Tibial artery (tissue), 4 donors: Measurements from ENCODE around the gene AKR7A2.
"Not testable (repeated sequence)": the region's sequence is repeated elsewhere in the genome, so short reads cannot be mapped to it uniquely, and the experiment has no call there.

Experiments used
- DNase-seq, 2 donors: peaks; one replicate each; pipeline ENCODE4 v3.0.0-alpha.2; 2019
- H3K27ac ChIP-seq, 2 donors: fragments of 200-600 bp; sonication (generic) in 1 of 2; 1 replicate in 1 of 2; 2 replicates in 1 of 2; pipeline ENCODE4 v1.5.1; 2018 to 2019; ENCODE audit warnings: mild to moderate bottlenecking in 1 of 2
- H3K27me3 ChIP-seq, 2 donors: fragments of 200-600 bp; sonication (generic) in 1 of 2; one replicate each; pipeline versions ENCODE4 v1.5.1 to v1.6.0; 2016 to 2019
- H3K36me3 ChIP-seq, 3 donors: fragments of 200-600 bp; sonication (generic) in 2 of 3; one replicate each; pipeline ENCODE4 v1.5.1; 2016 to 2019; ENCODE audit warnings: mild to moderate bottlenecking in 2 of 3
- H3K4me1 ChIP-seq, 4 donors: fragments of 200-600 bp; sonication (generic) in 2 of 4; 1 replicate in 3 of 4; 2 replicates in 1 of 4; pipeline ENCODE4 v1.5.1; 2016 to 2019
- H3K4me3 ChIP-seq, 2 donors: fragments of 200-600 bp; sonication (generic) in 1 of 2; 1 replicate in 1 of 2; 2 replicates in 1 of 2; pipeline ENCODE4 v1.5.1; 2018 to 2019; ENCODE audit warnings: mild to moderate bottlenecking in 2 of 2
- H3K9me3 ChIP-seq, 3 donors: fragments of 200-600 bp; sonication (generic) in 1 of 3; one replicate each; pipeline ENCODE4 v1.5.1; 2016 to 2019
- CTCF ChIP-seq, 2 experiments: fragments of 200-600 bp in 1 of 2; fragments of 450-650 bp in 1 of 2; IDR thresholded peaks; one replicate each; pipeline ENCODE4 v1.5.1; 2017 to 2019; ENCODE audit warnings: antibody characterized with exemption in 2 of 2, mild to moderate bottlenecking in 1 of 2, moderate library complexity in 1 of 2
- intact Hi-C: fragments of 100-400 bp; cut with DNase I; formaldehyde crosslinking; loops from one replicate; pipeline ENCODE4 v1.15.0; 2023; ENCODE audit warnings: low total_unique reads

The AKR7A2 gene

GRCh38 chr1:19284881-19285280, 27.1 kb downstream of the AKR7A2 start:
- peaks cover 0 to 14% (median 5%) of the 10 kb centered on the region in 4 donors for H3K4me1 ChIP-seq
- no peak overlapping the region for H3K27ac ChIP-seq
- intact Hi-C loops, result no loop called here
- no peak overlapping the region for H3K4me3 ChIP-seq
- TF ChIP-seq CTCF (IDR thresholded peaks at IDR 0.05), result no peak
- DNase-seq, result no peak
- no peaks in the 10 kb centered on the region for H3K9me3 ChIP-seq
- H3K27me3 ChIP-seq, result no peaks in the 10 kb centered on the region
- peaks cover 0 to 12% (median 0%) of the 10 kb centered on the region in 3 donors for H3K36me3 ChIP-seq

DNA sequence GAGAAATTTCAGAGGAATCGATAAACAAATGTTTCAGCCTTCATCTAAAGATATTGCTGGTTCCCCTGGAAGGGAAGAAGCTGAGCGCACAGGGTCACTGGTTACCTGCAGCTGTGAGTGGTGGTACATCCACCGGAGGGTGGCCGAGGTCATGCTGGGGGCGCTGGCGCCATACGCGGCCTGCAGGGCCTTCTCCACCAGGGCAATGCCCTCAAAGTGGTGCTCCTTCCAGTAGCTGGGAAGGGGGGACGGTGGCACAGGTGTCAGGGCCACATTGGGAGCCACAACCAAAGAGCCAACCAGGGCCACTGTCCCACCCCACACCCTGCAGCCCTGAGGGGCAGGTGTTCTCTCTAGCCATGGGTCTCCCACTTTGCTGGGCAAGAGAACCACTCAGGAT, 28.1 kb downstream of the AKR7A2 start:
- Histone ChIP-seq H3K36me3 (peaks cover 0 to 12% (median 0%) of the 10 kb centered on the region in 3 donors), H3K9me3 (no peaks in the 10 kb centered on the region), H3K4me1 (peaks cover 0 to 8% (median 3%) of the 10 kb centered on the region in 4 donors), H3K27me3 (no peaks in the 10 kb centered on the region), H3K27ac (no peak overlapping the region), H3K4me3 (no peak overlapping the region)
- no peak for TF ChIP-seq CTCF (IDR thresholded peaks at IDR 0.05)
- no peak for DNase-seq
- intact Hi-C loops, result no loop called here

DNA sequence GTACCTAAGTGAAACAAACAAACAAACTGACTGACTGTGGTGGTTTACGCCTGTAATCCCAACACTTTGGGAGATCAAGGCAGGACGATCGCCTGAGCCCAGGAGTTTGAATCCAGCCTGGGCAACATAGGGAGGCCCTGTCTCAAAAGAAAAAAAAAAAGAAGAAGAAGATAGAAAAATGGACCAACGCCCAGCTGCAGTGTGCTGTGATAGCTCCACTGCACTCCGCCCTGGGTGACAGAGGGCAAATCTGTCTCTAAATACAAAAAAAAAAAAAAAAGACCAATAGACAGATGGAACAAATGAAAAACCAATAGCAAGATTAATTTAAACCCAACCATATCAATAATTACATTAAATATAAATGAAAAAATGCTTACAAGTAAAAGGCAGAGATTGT, 37.3 kb downstream of the AKR7A2 start:
- no peak for DNase-seq
- Histone ChIP-seq H3K4me3 (no peak overlapping the region), H3K9me3 (peaks cover 0 to 10% (median 5%) of the 10 kb centered on the region in 3 donors), H3K27me3 (peaks cover 0 to 10% of the 10 kb centered on the region in 2 donors), H3K4me1 (peaks cover 0 to 5% (median 2%) of the 10 kb centered on the region in 4 donors), H3K27ac (no peak overlapping the region), H3K36me3 (peaks cover 0 to 4% (median 0%) of the 10 kb centered on the region in 3 donors)
- intact Hi-C loops, result no loop called here
- no peak for TF ChIP-seq CTCF (IDR thresholded peaks at IDR 0.05)

GRCh38 chr1:19273844-19274531, 38.0 kb downstream of the AKR7A2 start:
- H3K4me3 ChIP-seq, DNase-seq, H3K27ac ChIP-seq, H3K4me1 ChIP-seq, H3K36me3 ChIP-seq, intact Hi-C loops: not testable (repeated sequence)
- Histone ChIP-seq H3K27me3 (peaks cover 0 to 10% of the 10 kb centered on the region in 2 donors), H3K9me3 (peaks cover 0 to 10% (median 5%) of the 10 kb centered on the region in 3 donors)

GRCh38 chr1:19273106-19273843, 38.7 kb downstream of the AKR7A2 start:
- no peak overlapping the region for H3K4me3 ChIP-seq
- intact Hi-C loops, result no loop called here
- no peak for DNase-seq

More at GRCh38 chr1:19273106-19273843, 38.7 kb downstream of the AKR7A2 start:
- H3K4me1 ChIP-seq, result peaks cover 0 to 5% (median 2%) of the 10 kb centered on the region in 4 donors
- no peak for TF ChIP-seq CTCF (IDR thresholded peaks at IDR 0.05)
- peaks cover 0 to 10% (median 5%) of the 10 kb centered on the region in 3 donors for H3K9me3 ChIP-seq
- H3K36me3 ChIP-seq, result peaks cover 0 to 4% (median 0%) of the 10 kb centered on the region in 3 donors
- H3K27ac ChIP-seq, result no peak overlapping the region
- H3K27me3 ChIP-seq, result peaks cover 0 to 10% of the 10 kb centered on the region in 2 donors
